SIG-M5 treated with dmso at 0.1 percent for 504 hours (cell line): ENCODE data around the gene CEP170.
"Not testable (repeated sequence)": the region's sequence is repeated elsewhere in the genome, so short reads cannot be mapped to it uniquely, and the experiment has no call there.

Source experiments
- DNase-seq: peaks from one replicate; lab custom pipeline; 2025; ENCODE audit not compliant: unreplicated experiment; lab: John Stamatoyannopoulos, UW

CEP170 gene

GRCh38 chr1:243087368-243087767, 167.7 kb downstream of the CEP170 start:
- not testable (repeated sequence) for DNase-seq
